GM06990 (cell line): Measurements from ENCODE around the gene CPLX1.

Experiments used
- DNase-seq: peaks from one replicate; pipeline ENCODE4 v3.0.0-alpha.2; 2011; ENCODE audit not compliant: insufficient read length; ENCODE audit errors: extremely low read depth
- H3K27me3 ChIP-seq: replicated peaks from 2 replicates; pipeline ENCODE4 v1.6.0; 2011; ENCODE audit warnings: low read length; ENCODE audit not compliant: control insufficient read depth, insufficient read depth
- H3K36me3 ChIP-seq: 2 replicates; pipeline ENCODE4 v1.5.1; 2011; ENCODE audit warnings: low read length; ENCODE audit not compliant: control insufficient read depth, insufficient read depth
- H3K4me3 ChIP-seq: replicated peaks from 2 replicates; pipeline ENCODE4 v1.5.1; 2011; ENCODE audit warnings: low read depth, mild to moderate bottlenecking, control low read depth, low read length
- TF ChIP-seq, protein P1 (sequence below): IDR thresholded peaks from 2 replicates; pipeline ENCODE4 v1.5.1; 2011; ENCODE audit warnings: low read length, control low read depth, mild to moderate bottlenecking, inconsistent platforms; ENCODE audit not compliant: insufficient read depth, poor library complexity, severe bottlenecking

The CPLX1 gene

DNA sequence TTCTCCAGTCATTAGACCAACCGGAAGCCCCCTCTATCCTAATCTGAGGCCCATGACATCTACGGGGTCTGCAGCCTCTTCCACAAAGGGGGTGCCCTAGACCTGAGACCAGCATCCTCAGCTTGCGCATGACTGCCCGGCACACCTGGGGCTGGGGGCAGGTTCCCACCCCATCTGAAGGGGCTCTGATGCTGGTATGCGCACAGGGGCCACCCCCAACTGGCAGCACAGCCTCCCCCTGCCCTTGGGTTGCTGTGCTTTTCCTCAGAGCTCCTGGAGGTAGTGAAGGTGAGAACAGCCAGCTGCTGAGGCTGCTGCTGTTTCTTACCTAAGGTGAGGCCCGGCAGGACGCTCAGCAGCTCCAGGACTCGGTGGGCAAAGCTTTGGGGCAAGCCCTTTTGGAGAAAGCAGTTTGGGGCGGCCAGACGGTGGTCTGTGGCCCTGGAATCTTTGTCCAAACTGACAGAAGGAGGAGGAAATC is 18.9 kb upstream of the CPLX1 start:
- Histone ChIP-seq H3K4me3 (no peak overlapping the region), H3K36me3 (peaks cover 11% of the 10 kb centered on the region), H3K27me3 (no peaks in the 10 kb centered on the region)
- TF ChIP-seq, protein P1, sequence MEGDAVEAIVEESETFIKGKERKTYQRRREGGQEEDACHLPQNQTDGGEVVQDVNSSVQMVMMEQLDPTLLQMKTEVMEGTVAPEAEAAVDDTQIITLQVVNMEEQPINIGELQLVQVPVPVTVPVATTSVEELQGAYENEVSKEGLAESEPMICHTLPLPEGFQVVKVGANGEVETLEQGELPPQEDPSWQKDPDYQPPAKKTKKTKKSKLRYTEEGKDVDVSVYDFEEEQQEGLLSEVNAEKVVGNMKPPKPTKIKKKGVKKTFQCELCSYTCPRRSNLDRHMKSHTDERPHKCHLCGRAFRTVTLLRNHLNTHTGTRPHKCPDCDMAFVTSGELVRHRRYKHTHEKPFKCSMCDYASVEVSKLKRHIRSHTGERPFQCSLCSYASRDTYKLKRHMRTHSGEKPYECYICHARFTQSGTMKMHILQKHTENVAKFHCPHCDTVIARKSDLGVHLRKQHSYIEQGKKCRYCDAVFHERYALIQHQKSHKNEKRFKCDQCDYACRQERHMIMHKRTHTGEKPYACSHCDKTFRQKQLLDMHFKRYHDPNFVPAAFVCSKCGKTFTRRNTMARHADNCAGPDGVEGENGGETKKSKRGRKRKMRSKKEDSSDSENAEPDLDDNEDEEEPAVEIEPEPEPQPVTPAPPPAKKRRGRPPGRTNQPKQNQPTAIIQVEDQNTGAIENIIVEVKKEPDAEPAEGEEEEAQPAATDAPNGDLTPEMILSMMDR = no peak
- DNase-seq = no peak

DNA sequence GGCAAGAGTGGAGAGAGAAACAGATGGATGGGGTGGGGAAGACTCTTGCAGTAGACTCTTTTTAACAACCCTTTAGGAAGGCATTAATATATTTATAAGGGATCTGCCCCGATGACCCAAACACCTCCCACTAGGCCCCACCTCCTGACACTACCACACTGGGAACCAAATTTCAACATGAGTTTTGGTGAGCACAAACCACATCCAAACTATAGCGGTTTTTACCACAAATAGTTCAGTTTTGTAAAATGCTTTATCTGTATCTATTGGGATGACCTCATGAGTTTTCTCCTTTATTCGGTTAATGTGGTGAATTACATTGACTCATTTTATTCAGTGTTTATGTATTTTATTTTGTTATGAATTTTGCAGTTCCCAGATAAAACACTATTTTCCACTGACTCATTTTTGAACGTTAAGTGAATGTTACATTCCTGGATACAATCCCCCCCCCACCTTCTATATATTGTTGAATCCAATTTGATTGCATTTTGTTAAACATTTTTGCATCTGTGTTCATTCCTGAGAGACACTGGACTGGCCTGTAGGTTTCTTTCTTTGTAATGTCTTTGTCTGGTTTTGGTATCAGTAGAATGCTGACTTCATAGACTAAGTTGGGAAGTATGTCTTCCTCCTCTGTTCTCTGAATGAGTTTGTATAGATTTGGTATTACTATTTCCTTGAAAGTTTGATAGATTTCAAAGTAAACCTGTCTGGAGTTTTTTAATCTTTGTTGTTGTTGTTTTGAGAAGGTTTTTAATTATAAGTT is 13.9 kb upstream of the CPLX1 start:
- TF ChIP-seq, protein P1 = no peak
- Histone ChIP-seq H3K36me3 (peaks cover 3% of the 10 kb centered on the region), H3K4me3 (no peak overlapping the region), H3K27me3 (no peaks in the 10 kb centered on the region)
- no peak for DNase-seq

DNA sequence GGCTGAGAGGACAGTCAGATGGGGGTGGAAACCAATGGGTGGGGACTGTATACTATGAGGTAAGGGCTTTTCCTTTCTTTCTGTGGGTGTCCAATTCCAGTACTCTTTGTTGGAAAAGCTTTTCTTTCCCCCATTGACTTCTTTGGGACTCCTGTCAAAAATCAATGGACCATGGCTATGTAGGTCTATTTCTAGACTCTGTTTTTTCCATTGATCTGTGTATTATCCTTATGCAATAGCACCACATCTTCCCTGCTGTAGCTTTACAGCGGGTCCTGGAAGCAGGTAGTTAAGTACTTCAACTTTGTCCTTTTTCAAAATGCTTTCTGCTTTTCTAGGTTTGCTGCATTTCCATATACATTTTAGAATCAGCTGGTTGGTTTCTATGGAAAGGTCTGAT is 11.8 kb upstream of the CPLX1 start:
- TF ChIP-seq, protein P1 = no peak
- Histone ChIP-seq H3K36me3 (no peaks in the 10 kb centered on the region), H3K4me3 (no peak overlapping the region), H3K27me3 (no peaks in the 10 kb centered on the region)
- DNase-seq = no peak

DNA sequence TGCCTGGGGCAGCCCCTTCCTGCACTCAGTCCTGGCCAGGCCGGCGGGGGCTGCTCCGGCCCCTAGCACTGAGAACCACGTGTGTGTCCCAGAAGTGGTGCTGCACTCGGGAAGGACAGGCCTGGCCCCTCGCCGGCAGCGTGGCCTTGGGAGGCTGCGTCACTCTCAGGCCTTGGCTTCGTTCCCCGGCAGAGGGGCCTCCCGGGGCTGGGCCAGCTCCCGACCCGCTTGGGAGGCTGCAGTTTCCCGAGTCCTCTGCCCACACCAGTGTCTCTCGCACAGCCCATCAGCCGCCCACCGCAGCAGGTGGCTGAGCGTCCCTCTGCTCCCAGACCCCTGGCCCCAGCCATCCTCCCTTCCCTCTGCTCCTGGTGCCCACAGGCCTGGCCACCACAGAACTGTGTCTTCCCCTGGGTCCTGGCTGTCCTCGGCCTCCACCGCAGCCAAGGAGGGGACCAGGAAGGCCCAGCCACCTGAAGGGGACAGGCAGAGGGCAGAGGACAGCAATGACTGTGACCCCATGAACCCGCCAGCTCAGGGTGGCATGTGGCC is 10.9 kb upstream of the CPLX1 start:
- Histone ChIP-seq H3K27me3 (no peaks in the 10 kb centered on the region), H3K36me3 (no peaks in the 10 kb centered on the region), H3K4me3 (no peak overlapping the region)
- TF ChIP-seq, protein P1 = no peak
- no peak for DNase-seq

DNA sequence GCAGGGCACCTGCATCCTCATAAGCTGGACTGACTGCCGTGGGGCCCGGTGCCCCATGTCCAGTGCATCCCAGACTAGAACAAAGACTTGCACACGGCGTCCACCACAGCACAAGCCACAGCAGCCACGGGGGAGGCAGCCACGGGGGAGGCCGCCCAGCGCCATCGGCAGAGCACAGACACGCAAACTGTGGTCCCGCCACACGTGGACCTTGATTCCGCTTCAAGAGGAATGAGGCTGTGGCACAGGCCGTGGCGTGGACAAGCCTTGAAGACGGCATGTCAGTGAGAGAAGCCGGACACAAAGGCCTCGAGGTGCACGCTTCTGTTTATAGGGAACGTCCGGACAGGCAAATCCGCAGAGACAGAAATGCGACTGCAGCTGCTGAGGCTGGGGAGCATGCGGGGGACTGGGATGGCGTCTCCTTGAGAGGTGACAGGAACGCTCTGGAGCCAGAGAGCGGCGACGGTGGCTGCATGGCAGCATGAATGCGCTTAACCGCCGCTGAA is 10.1 kb upstream of the CPLX1 start:
- Histone ChIP-seq H3K4me3 (no peak overlapping the region), H3K27me3 (no peaks in the 10 kb centered on the region), H3K36me3 (no peaks in the 10 kb centered on the region)
- TF ChIP-seq, protein P1 = no peak
- DNase-seq = no peak
